ENCODE measurements around the gene PTPRT.

The PTPRT gene

GRCh38 chr20:42429761-42430458 lies 759.8 kb downstream of the PTPRT start:
- no peak for DNase-seq (ENCODE audit: low spot score)
- H3K27ac ChIP-seq: no peak overlapping the region
- ChIA-PET CTCF (no interaction called here), POLR2A (ENCODE audit: low non-redundant PET) (no interaction called here)
- TF ChIP-seq CTCF (conservative IDR thresholded peaks at IDR 0.05; ENCODE audit: low read depth): no peak

DNA sequence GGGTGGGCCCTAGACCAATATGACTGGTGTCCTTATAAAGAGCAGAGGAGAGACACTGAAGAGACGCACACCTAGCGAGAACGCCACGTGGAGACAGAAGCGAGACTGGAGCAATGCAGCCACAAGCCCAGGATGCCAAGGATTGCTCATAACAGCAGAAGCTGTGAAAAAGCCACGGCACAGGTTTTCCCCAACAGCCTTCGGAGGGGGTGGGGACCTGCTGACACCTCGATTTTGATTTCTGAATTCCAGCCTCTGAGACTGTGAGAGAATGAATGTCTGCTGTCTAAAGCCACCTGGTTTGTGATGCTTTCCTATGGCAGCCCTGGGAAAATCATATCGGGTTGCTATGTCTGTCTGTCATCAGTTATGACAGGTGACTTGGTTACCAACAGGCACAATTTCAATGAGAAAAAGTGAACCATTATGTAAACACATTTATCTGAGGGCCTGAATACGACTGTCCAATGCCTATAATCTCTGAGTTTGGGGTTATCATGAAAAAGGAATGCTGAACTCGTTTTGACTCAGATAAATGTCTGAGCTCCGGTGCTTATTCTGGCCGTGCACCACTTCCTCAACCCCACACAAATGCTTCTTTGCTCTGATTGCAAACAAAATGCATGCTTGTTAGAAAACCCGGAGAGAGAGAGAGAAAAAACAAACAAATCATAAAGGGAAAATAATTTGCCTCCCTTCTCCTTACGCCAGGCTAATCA lies 769.7 kb downstream of the PTPRT start:
- TF ChIP-seq CTCF (conservative IDR thresholded peaks at IDR 0.05; ENCODE audit: low read depth): no peak
- POLR2A ChIA-PET (ENCODE audit: low non-redundant PET): no interaction called here
- CTCF ChIA-PET: no interaction called here
- no peak overlapping the region for H3K27ac ChIP-seq
- no peak for DNase-seq (ENCODE audit: low spot score)

DNA sequence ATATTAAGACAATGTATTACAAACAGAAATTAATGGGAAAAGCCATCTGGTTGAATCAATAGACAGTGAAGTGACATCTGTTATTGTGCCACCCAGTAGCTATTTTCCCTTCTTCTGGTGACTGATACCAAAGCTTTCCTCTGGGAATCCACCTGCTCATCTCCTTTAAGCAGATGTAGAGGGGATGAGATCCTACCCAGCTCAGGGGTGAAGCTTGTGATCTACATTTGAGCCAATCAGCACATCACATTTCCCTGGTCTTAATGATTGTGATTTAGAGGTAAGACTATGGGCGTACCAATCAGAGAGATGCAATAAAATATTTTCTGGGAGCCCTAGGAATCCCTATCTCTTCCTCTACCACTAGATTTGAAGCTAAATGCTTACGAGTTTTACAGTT lies 782.9 kb downstream of the PTPRT start:
- CTCF ChIA-PET: interaction anchor here (1.5 kb wide), 1 partner anchor 672 kb away, joined by 3 read pairs; no protein-coding TSS in a partner anchor
- POLR2A ChIA-PET (ENCODE audit: low non-redundant PET): no interaction called here
- no peak overlapping the region for H3K27ac ChIP-seq
- no peak for DNase-seq (ENCODE audit: low spot score)
- no peak for TF ChIP-seq CTCF (conservative IDR thresholded peaks at IDR 0.05; ENCODE audit: low read depth)

GRCh38 chr20:42402455-42402854 lies 787.3 kb downstream of the PTPRT start:
- ChIA-PET CTCF (no interaction called here), POLR2A (ENCODE audit: low non-redundant PET) (no interaction called here)
- TF ChIP-seq CTCF (conservative IDR thresholded peaks at IDR 0.05; ENCODE audit: low read depth): no peak
- no peak for DNase-seq (ENCODE audit: low spot score)
- H3K27ac ChIP-seq: no peak overlapping the region

DNA sequence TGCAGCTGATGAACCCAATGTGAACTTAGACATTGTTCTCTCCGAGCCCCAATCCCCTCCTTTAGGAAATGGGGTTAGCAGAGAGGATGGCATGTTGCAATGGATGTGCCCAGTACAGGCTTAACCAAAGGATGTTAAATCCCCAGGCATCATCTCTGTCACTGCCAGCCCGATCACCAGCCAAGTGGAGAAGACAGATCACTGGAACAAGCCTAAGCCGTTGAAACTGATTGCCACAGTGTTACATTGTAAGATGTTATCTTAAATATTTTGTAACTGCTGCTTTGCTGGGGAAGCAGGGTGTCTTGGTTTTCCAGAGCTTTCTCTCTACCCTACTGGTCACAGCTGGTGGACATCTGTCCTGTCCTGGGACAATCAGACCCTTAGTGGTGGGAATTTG lies 788.1 kb downstream of the PTPRT start:
- POLR2A ChIA-PET (ENCODE audit: low non-redundant PET): no interaction called here
- no peak overlapping the region for H3K27ac ChIP-seq
- CTCF ChIA-PET: no interaction called here
- no peak for TF ChIP-seq CTCF (conservative IDR thresholded peaks at IDR 0.05; ENCODE audit: low read depth)
- DNase-seq (ENCODE audit: low spot score): no peak

- DNase-seq (ENCODE audit: low spot score): no peak
- ChIA-PET POLR2A (ENCODE audit: low non-redundant PET) (no interaction called here), CTCF (no interaction called here)
- no peak for TF ChIP-seq CTCF (conservative IDR thresholded peaks at IDR 0.05; ENCODE audit: low read depth)
- H3K27ac ChIP-seq: no peak overlapping the region
Measured at GRCh38 chr20:42399802-42400201, 789.9 kb downstream of the PTPRT start.

Measured in RWPE1 (cell line).